Activated gamma-delta T cell (primary cell): ENCODE measurements around the gene DGUOK.

Experiments used
- DNase-seq: peaks from one replicate; lab custom pipeline; 2025; lab: John Stamatoyannopoulos, UW

Gene DGUOK

GRCh38 chr2:73979686-73980085, 53.0 kb downstream of the DGUOK start:
- DNase-seq: no peak

GRCh38 chr2:73980566-73980965, 53.9 kb downstream of the DGUOK start:
- DNase-seq: no peak

GRCh38 chr2:73981081-73982001, 54.7 kb downstream of the DGUOK start:
- no peak for DNase-seq

GRCh38 chr2:73982140-73982617, 55.5 kb downstream of the DGUOK start:
- DNase-seq: no peak

GRCh38 chr2:73983322-73984202, 56.9 kb downstream of the DGUOK start:
- no peak for DNase-seq

- peak; percentile 41 for DNase-seq
These were observed 57.7 kb downstream of the DGUOK start, which contains the start of gene TET3 for GRCh38 chr2:73984203-73984921. TSS of gene TET3 (plus strand) at chr2:73984910. CDS start at chr2:73986404, 1,494 bp downstream.

- peak; percentile 73 for DNase-seq
These were observed 58.2 kb downstream of the DGUOK start for GRCh38 chr2:73984922-73985307.

- peak; percentile 55 for DNase-seq
These were observed 58.8 kb downstream of the DGUOK start for GRCh38 chr2:73985308-73986084.

GRCh38 chr2:73986085-73986681, 59.5 kb downstream of the DGUOK start:
- DNase-seq: no peak

GRCh38 chr2:73987109-73987947, 60.6 kb downstream of the DGUOK start:
- DNase-seq: no peak

- DNase-seq: no peak
These were observed 61.4 kb downstream of the DGUOK start for GRCh38 chr2:73987948-73988700.

- DNase-seq: no peak
These were observed 63.3 kb downstream of the DGUOK start for GRCh38 chr2:73989972-73990371.

GRCh38 chr2:73990531-73990930, 63.9 kb downstream of the DGUOK start:
- no peak for DNase-seq

- DNase-seq: no peak
These were observed 65.4 kb downstream of the DGUOK start for GRCh38 chr2:73992036-73992435.

- DNase-seq: no peak
These were observed 66.7 kb downstream of the DGUOK start for GRCh38 chr2:73993376-73993775.

- DNase-seq: no peak
These were observed 67.1 kb downstream of the DGUOK start for GRCh38 chr2:73993778-73994177.

GRCh38 chr2:73994178-73994831, 67.6 kb downstream of the DGUOK start:
- no peak for DNase-seq

GRCh38 chr2:73995810-73996209, 69.1 kb downstream of the DGUOK start:
- DNase-seq: no peak
